A549 (cell line): ENCODE data around the gene SND1. TPM values are rescaled to one million over a fixed set of nuclear protein-coding genes. Genes with fewer than 3 reads are reported as not detected.

Experiments used
- ATAC-seq, 2 experiments: fragments of 200-7000 bp in 1 of 2; fragments of >200 bp in 1 of 2; cut with Nextera tagmentation in 1 of 2; cut with Tn5 transposase in 1 of 2; 3 replicates each; pipeline versions ENCODE4 v1.8.0 to v1.9.1; 2018 to 2020; ENCODE audit warnings: mild to moderate bottlenecking in 1 of 2, moderate library complexity in 1 of 2
- CTCF ChIA-PET: fragments of 300-600 bp; sonication (Branson Sonifier 250); formaldehyde crosslinking; extraction: SDS; loops from one replicate; lab custom pipeline; 2021; ENCODE audit warnings: antibody characterized with exemption, inconsistent platforms; lab: Yijun Ruan, JAX
- POLR2A ChIA-PET: fragments of 350-600 bp; formaldehyde crosslinking; extraction: SDS; loops from one replicate; lab custom pipeline; 2021; ENCODE audit warnings: antibody characterized with exemption, inconsistent platforms; lab: Yijun Ruan, JAX
- DNase-seq, 2 experiments: peaks; one replicate each; pipeline versions ENCODE4 v3.0.0 to v3.0.0-alpha.2; 2011 to 2016; ENCODE audit warnings: low read depth in 1 of 2, low spot score in 1 of 2
- FAIRE-seq: peaks from 2 replicates; lab custom pipeline; 2011; peaks lifted over from hg19 to GRCh38; lab: Jason Lieb, UNC
- H3K27ac ChIP-seq, 2 experiments: fragments of >200 bp; sonication (Bioruptor Twin); formaldehyde crosslinking; 3 replicates each; pipeline ENCODE4 v1.5.1; 2016 to 2017
- H3K4me1 ChIP-seq: fragments of >200 bp; sonication (Bioruptor Twin); formaldehyde crosslinking; 3 replicates; pipeline ENCODE4 v1.6.1; 2016
- H3K4me2 ChIP-seq: fragments of >200 bp; sonication (Bioruptor Twin); formaldehyde crosslinking; 3 replicates; pipeline ENCODE4 v1.6.1; 2016
- H3K4me3 ChIP-seq: fragments of >200 bp; sonication (Bioruptor Twin); formaldehyde crosslinking; 3 replicates; pipeline ENCODE4 v1.5.1; 2016
- H3K9me3 ChIP-seq: fragments of >200 bp; sonication (Bioruptor Twin); formaldehyde crosslinking; 3 replicates; pipeline ENCODE4 v1.6.1; 2016
- BCL3 ChIP-seq: fragments of >200 bp; sonication (Bioruptor Twin); formaldehyde crosslinking; IDR thresholded peaks from 3 replicates; pipeline ENCODE4 v1.6.1; 2016
- CBX8 ChIP-seq: fragments of 200-600 bp; sonication (generic); IDR thresholded peaks from 2 replicates; pipeline ENCODE4 v1.6.1; 2016
- CHD2 ChIP-seq: fragments of 150-350 bp; IDR thresholded peaks from 2 replicates; pipeline ENCODE4 v1.6.1; 2014; ENCODE audit warnings: low read length; ENCODE audit not compliant: partially characterized antibody
- EHMT2 ChIP-seq: fragments of 200-600 bp; sonication (generic); IDR thresholded peaks from 2 replicates; pipeline ENCODE4 v1.6.1; 2016; ENCODE audit warnings: antibody characterized with exemption, low read depth, mild to moderate bottlenecking, moderate library complexity
- ESRRA ChIP-seq: fragments of 150-350 bp; IDR thresholded peaks from 2 replicates; pipeline ENCODE4 v1.6.1; 2014; ENCODE audit warnings: mild to moderate bottlenecking, low read length, borderline replicate concordance
- FOSB ChIP-seq: fragments of 250-450 bp; sonication (Bioruptor Pico); IDR thresholded peaks from 2 replicates; pipeline ENCODE4 v1.5.0; 2020; ENCODE audit warnings: mild to moderate bottlenecking, moderate library complexity
- FOXS1 ChIP-seq: fragments of 250-450 bp; sonication (Bioruptor Pico); IDR thresholded peaks from 2 replicates; pipeline ENCODE4 v1.5.0; 2020; ENCODE audit warnings: mild to moderate bottlenecking, moderate library complexity
- GATA3 ChIP-seq: IDR thresholded peaks from 2 replicates; pipeline ENCODE4 v1.6.1; 2012; ENCODE audit warnings: borderline replicate concordance
- HEYL ChIP-seq: fragments of 250-450 bp; sonication (Bioruptor Pico); IDR thresholded peaks from 2 replicates; pipeline ENCODE4 v1.8.0; 2021; ENCODE audit warnings: mild to moderate bottlenecking, moderate library complexity
- HMGXB4 ChIP-seq: fragments of 250-450 bp; sonication (Bioruptor Pico); IDR thresholded peaks from 2 replicates; pipeline ENCODE4 v1.5.0; 2021; ENCODE audit warnings: mild to moderate bottlenecking, moderate library complexity, borderline replicate concordance
- HOXA7 ChIP-seq: fragments of 250-450 bp; sonication (Bioruptor Pico); IDR thresholded peaks from 2 replicates; pipeline ENCODE4 v1.5.0; 2020; ENCODE audit warnings: mild to moderate bottlenecking, moderate library complexity
- HOXB13 ChIP-seq: fragments of 250-450 bp; sonication (Bioruptor Pico); IDR thresholded peaks from 2 replicates; pipeline ENCODE4 v1.5.0; 2020; ENCODE audit warnings: low read depth, mild to moderate bottlenecking, moderate library complexity
- KDM1A ChIP-seq: fragments of 200-600 bp; sonication (generic); IDR thresholded peaks from 2 replicates; pipeline ENCODE4 v1.6.1; 2016; ENCODE audit warnings: low read depth, mild to moderate bottlenecking
- KDM5A ChIP-seq: fragments of 200-600 bp; sonication (generic); IDR thresholded peaks from 2 replicates; pipeline ENCODE4 v1.6.1; 2016; ENCODE audit warnings: antibody characterized with exemption, mild to moderate bottlenecking
- MAX ChIP-seq: IDR thresholded peaks from 2 replicates; pipeline ENCODE4 v1.6.1; 2012
- MAZ ChIP-seq: fragments of 150-350 bp; IDR thresholded peaks from 2 replicates; pipeline ENCODE4 v1.6.1; 2014; ENCODE audit warnings: antibody characterized with exemption, low read depth, low read length, borderline replicate concordance
- MYC ChIP-seq: IDR thresholded peaks from 2 replicates; pipeline ENCODE4 v1.6.1; 2012; ENCODE audit warnings: mild to moderate bottlenecking, inconsistent platforms, low read length, improper control_type of control experiment, borderline replicate concordance
- NFE2L2 ChIP-seq: fragments of 150-350 bp; conservative IDR thresholded peaks from 2 replicates; pipeline ENCODE4 v1.6.1; 2014; ENCODE audit warnings: low read length
- NR3C1 ChIP-seq: fragments of >200 bp; sonication (Bioruptor Twin); formaldehyde crosslinking; IDR thresholded peaks from 3 replicates; pipeline ENCODE4 v1.6.1; 2017
- PHF8 ChIP-seq: fragments of 200-600 bp; sonication (generic); IDR thresholded peaks from 2 replicates; pipeline ENCODE4 v1.6.1; 2016; ENCODE audit warnings: low read depth, mild to moderate bottlenecking, antibody characterized with exemption, moderate library complexity, borderline replicate concordance
- POLR2AphosphoS2 ChIP-seq: conservative IDR thresholded peaks from 2 replicates; pipeline ENCODE4 v1.6.1; 2012; ENCODE audit warnings: low read length, improper control_type of control experiment, inconsistent platforms
- RARB ChIP-seq: fragments of 250-450 bp; sonication (Bioruptor Pico); IDR thresholded peaks from 2 replicates; pipeline ENCODE4 v1.8.0; 2021; ENCODE audit warnings: mild to moderate bottlenecking, moderate library complexity
- RCOR1 ChIP-seq: fragments of 150-350 bp; IDR thresholded peaks from 2 replicates; pipeline ENCODE4 v1.6.1; 2014; ENCODE audit warnings: antibody characterized with exemption, low read length, low read depth
- RNF2 ChIP-seq: fragments of 200-600 bp; sonication (generic); IDR thresholded peaks from 2 replicates; pipeline ENCODE4 v1.6.1; 2016; ENCODE audit warnings: low read depth, mild to moderate bottlenecking, antibody characterized with exemption, moderate library complexity, borderline replicate concordance
- SMC3 ChIP-seq: fragments of >200 bp; sonication (Bioruptor Twin); formaldehyde crosslinking; IDR thresholded peaks from 3 replicates; pipeline ENCODE4 v1.6.1; 2018; ENCODE audit warnings: inconsistent platforms
- SREBF2 ChIP-seq: fragments of 450-650 bp; IDR thresholded peaks from 2 replicates; pipeline ENCODE4 v1.6.1; 2014; ENCODE audit warnings: mild to moderate bottlenecking, moderate library complexity
- TP53 ChIP-seq: fragments of 250-450 bp; sonication (Bioruptor Pico); IDR thresholded peaks from 2 replicates; pipeline ENCODE4 v1.5.0; 2021; ENCODE audit warnings: mild to moderate bottlenecking, moderate library complexity
- ZC3H11A ChIP-seq: fragments of 450-650 bp; IDR thresholded peaks from 2 replicates; pipeline ENCODE4 v1.6.1; 2014; ENCODE audit warnings: antibody characterized with exemption, mild to moderate bottlenecking
- ZFP36 ChIP-seq: fragments of 450-650 bp; IDR thresholded peaks from 2 replicates; pipeline ENCODE4 v1.6.1; 2014; ENCODE audit warnings: borderline replicate concordance; ENCODE audit not compliant: partially characterized antibody
- ZNF302 ChIP-seq: fragments of 250-450 bp; sonication (Bioruptor Pico); IDR thresholded peaks from 2 replicates; pipeline ENCODE4 v1.9.0; 2021; ENCODE audit warnings: inconsistent platforms, mild to moderate bottlenecking, moderate library complexity
- WGBS: methylation state at CpG from one replicate; pipeline ENCODE4 v1.1.6; 2017; ENCODE audit errors: missing lambda C conversion rate; 5-methylcytosine and 5-hydroxymethylcytosine counted together
- polyA plus RNA-seq, 4 experiments: library from polyadenylated mRNA; depleted of rRNA in 3 of 4; stranded (reverse); fragments of >200 nt; fragmentation: RNase III in 1 of 4; extraction: RNeasy Plus Mini Kit Qiagen cat#74134 plus additional on column Dnase treatment in 1 of 4; gene quantifications; 2 replicates in 3 of 4; 3 replicates in 1 of 4; pipeline ENCODE4 v1.2.3, GENCODE V29; 2011 to 2017
- TF ChIP-seq, protein P1 (sequence below): fragments of 200-600 bp; sonication (generic); IDR thresholded peaks from 2 replicates; pipeline ENCODE4 v1.6.1; 2016; ENCODE audit warnings: antibody characterized with exemption, mild to moderate bottlenecking, moderate library complexity

SND1 gene
- polyA plus RNA-seq, 2 of the 4 experiments (the other 2 are of a cell fraction) = 102 to 138 TPM

- peak; percentile 22 to 26; a peak in 5 of 6 replicates for ATAC-seq
- POLR2A ChIA-PET = interaction anchor here (0.9 to 1.6 kb wide), 2 partner anchors 30 to 75 kb away, joined by 3 read pairs; no protein-coding TSS in a partner anchor
- H3K4me3 ChIP-seq = peak overlapping the region; percentile 57
Measured at GRCh38 chr7:128135159-128135514, 483.1 kb downstream of the SND1 start.

GRCh38 chr7:128135515-128136214 is 483.7 kb downstream of the SND1 start:
- FAIRE-seq (no peak), ATAC-seq (peak; percentile 94), DNase-seq (peak; percentile 48 to 81)
- POLR2A ChIA-PET = interaction anchor here (0.9 to 1.6 kb wide), 2 partner anchors 29 to 74 kb away, joined by 3 read pairs; no protein-coding TSS in a partner anchor
- Histone ChIP-seq H3K4me2 (peak overlapping the region; percentile 97), H3K9me3 (peaks cover 9% of the 10 kb centered on the region), H3K27ac (peak overlapping the region; percentile 76 to 87; a peak in 5 of 6 replicates), H3K4me1 (peaks cover 8% of the 10 kb centered on the region), H3K4me3 (peak overlapping the region; percentile 57)
- WGBS = 2% methylated on average over 37 of the region's 57 CpGs
- CTCF ChIA-PET = interaction anchor here (0.5 to 9.0 kb wide), 54 partner anchors 8 to 840 kb away, joined by 3 to 202 read pairs (median 5); no protein-coding TSS in a partner anchor
- TF ChIP-seq RCOR1 (no peak), ZFP36 (no peak), HOXB13 (CRISPR knock-in tag) (no peak), HEYL (CRISPR knock-in tag) (no peak), ZC3H11A (no peak), SREBF2 (no peak), MAX (peak; percentile 98), NR3C1 (no peak), ESRRA (no peak), RARB (no peak), HOXA7 (CRISPR knock-in tag) (no peak), CHD2 (no peak), FOXS1 (0 out of 2 replicates have a peak, but pooled peaks have one; percentile 13), PHF8 (no peak), GATA3 (no peak), BCL3 (no peak), ZNF302 (CRISPR knock-in tag) (no peak), POLR2AphosphoS2 (no peak), MAZ (no peak), RNF2 (peak; percentile 80; the same call in 1 of the 2 replicates), EHMT2 (no peak), HMGXB4 (no peak), CBX8 (no peak), FOSB (no peak), KDM5A (no peak), NFE2L2 (no peak), MYC (peak; percentile 88; the same call in 1 of the 2 replicates), TP53 (0 out of 2 replicates have a peak, but pooled peaks have one; percentile 25), KDM1A (no peak)
- TF ChIP-seq, protein P1, sequence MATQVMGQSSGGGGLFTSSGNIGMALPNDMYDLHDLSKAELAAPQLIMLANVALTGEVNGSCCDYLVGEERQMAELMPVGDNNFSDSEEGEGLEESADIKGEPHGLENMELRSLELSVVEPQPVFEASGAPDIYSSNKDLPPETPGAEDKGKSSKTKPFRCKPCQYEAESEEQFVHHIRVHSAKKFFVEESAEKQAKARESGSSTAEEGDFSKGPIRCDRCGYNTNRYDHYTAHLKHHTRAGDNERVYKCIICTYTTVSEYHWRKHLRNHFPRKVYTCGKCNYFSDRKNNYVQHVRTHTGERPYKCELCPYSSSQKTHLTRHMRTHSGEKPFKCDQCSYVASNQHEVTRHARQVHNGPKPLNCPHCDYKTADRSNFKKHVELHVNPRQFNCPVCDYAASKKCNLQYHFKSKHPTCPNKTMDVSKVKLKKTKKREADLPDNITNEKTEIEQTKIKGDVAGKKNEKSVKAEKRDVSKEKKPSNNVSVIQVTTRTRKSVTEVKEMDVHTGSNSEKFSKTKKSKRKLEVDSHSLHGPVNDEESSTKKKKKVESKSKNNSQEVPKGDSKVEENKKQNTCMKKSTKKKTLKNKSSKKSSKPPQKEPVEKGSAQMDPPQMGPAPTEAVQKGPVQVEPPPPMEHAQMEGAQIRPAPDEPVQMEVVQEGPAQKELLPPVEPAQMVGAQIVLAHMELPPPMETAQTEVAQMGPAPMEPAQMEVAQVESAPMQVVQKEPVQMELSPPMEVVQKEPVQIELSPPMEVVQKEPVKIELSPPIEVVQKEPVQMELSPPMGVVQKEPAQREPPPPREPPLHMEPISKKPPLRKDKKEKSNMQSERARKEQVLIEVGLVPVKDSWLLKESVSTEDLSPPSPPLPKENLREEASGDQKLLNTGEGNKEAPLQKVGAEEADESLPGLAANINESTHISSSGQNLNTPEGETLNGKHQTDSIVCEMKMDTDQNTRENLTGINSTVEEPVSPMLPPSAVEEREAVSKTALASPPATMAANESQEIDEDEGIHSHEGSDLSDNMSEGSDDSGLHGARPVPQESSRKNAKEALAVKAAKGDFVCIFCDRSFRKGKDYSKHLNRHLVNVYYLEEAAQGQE = no peak

More at GRCh38 chr7:128135159-128135514, 483.1 kb downstream of the SND1 start:
- FAIRE-seq = no peak
- no peak for DNase-seq
- CTCF ChIA-PET = interaction anchor here (0.7 to 9.0 kb wide), 47 partner anchors 8 to 546 kb away, joined by 3 to 202 read pairs (median 5); no protein-coding TSS in a partner anchor
- WGBS = 14% methylated on average over 6 of the region's 6 CpGs
- peaks cover 4% of the 10 kb centered on the region; the same call in 1 of the 3 replicates for H3K9me3 ChIP-seq
- peak overlapping the region; percentile 97 for H3K4me2 ChIP-seq
- TF ChIP-seq POLR2AphosphoS2 = no peak
- no peak for TF ChIP-seq SMC3
- TF ChIP-seq, all 56 proteins: peak for 0
- Histone ChIP-seq H3K27ac (peak overlapping the region; percentile 76 to 87; a peak in 5 of 6 replicates), H3K4me1 (peaks cover 8% of the 10 kb centered on the region)
